ENCODE measurements around the gene PDCL3.

DNA sequence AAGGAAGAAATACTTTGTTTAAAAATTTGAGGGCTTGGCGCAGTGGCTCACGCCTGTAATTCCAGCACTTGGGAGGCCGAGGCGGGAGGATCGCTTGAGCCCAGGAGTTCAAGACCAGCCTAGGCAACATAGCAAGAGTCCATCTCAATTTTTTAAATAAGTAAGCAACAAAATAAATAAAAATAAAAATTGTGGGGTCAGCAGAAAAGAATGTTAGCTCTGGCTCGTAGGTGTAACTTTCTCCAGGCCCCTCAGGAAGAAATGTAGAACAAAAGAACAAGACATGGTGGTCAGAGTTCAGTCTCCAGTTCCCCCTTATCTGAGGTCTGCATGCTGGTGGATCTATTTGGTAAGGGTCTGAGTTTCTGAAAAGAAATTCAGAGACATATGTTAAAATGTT, 20.4 kb upstream of the PDCL3 start:
- no peak for TF ChIP-seq EZH2 (IDR thresholded peaks at IDR 0.05; ENCODE audit: low read depth, unreplicated experiment)
- TF ChIP-seq, protein P1, sequence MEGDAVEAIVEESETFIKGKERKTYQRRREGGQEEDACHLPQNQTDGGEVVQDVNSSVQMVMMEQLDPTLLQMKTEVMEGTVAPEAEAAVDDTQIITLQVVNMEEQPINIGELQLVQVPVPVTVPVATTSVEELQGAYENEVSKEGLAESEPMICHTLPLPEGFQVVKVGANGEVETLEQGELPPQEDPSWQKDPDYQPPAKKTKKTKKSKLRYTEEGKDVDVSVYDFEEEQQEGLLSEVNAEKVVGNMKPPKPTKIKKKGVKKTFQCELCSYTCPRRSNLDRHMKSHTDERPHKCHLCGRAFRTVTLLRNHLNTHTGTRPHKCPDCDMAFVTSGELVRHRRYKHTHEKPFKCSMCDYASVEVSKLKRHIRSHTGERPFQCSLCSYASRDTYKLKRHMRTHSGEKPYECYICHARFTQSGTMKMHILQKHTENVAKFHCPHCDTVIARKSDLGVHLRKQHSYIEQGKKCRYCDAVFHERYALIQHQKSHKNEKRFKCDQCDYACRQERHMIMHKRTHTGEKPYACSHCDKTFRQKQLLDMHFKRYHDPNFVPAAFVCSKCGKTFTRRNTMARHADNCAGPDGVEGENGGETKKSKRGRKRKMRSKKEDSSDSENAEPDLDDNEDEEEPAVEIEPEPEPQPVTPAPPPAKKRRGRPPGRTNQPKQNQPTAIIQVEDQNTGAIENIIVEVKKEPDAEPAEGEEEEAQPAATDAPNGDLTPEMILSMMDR (conservative IDR thresholded peaks at IDR 0.05; ENCODE audit: low read depth in 2 of 2), result no peak
- TF ChIP-seq, protein P2, sequence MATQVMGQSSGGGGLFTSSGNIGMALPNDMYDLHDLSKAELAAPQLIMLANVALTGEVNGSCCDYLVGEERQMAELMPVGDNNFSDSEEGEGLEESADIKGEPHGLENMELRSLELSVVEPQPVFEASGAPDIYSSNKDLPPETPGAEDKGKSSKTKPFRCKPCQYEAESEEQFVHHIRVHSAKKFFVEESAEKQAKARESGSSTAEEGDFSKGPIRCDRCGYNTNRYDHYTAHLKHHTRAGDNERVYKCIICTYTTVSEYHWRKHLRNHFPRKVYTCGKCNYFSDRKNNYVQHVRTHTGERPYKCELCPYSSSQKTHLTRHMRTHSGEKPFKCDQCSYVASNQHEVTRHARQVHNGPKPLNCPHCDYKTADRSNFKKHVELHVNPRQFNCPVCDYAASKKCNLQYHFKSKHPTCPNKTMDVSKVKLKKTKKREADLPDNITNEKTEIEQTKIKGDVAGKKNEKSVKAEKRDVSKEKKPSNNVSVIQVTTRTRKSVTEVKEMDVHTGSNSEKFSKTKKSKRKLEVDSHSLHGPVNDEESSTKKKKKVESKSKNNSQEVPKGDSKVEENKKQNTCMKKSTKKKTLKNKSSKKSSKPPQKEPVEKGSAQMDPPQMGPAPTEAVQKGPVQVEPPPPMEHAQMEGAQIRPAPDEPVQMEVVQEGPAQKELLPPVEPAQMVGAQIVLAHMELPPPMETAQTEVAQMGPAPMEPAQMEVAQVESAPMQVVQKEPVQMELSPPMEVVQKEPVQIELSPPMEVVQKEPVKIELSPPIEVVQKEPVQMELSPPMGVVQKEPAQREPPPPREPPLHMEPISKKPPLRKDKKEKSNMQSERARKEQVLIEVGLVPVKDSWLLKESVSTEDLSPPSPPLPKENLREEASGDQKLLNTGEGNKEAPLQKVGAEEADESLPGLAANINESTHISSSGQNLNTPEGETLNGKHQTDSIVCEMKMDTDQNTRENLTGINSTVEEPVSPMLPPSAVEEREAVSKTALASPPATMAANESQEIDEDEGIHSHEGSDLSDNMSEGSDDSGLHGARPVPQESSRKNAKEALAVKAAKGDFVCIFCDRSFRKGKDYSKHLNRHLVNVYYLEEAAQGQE (IDR thresholded peaks at IDR 0.05; ENCODE audit: unreplicated experiment), result no peak
